HK-2 (cell line): ENCODE data around the gene CAV1.

Source experiments
- DNase-seq: peaks from one replicate; pipeline ENCODE4 v3.0.0-alpha.2; 2018; ENCODE audit not compliant: unreplicated experiment

Gene CAV1

GRCh38 chr7:116557066-116557585 is 32.3 kb downstream of the CAV1 start:
- no peak for DNase-seq

GRCh38 chr7:116557901-116558300 is 33.1 kb downstream of the CAV1 start:
- DNase-seq, result no peak

GRCh38 chr7:116560021-116560970 is 35.5 kb downstream of the CAV1 start:
- DNase-seq, result no peak

DNA sequence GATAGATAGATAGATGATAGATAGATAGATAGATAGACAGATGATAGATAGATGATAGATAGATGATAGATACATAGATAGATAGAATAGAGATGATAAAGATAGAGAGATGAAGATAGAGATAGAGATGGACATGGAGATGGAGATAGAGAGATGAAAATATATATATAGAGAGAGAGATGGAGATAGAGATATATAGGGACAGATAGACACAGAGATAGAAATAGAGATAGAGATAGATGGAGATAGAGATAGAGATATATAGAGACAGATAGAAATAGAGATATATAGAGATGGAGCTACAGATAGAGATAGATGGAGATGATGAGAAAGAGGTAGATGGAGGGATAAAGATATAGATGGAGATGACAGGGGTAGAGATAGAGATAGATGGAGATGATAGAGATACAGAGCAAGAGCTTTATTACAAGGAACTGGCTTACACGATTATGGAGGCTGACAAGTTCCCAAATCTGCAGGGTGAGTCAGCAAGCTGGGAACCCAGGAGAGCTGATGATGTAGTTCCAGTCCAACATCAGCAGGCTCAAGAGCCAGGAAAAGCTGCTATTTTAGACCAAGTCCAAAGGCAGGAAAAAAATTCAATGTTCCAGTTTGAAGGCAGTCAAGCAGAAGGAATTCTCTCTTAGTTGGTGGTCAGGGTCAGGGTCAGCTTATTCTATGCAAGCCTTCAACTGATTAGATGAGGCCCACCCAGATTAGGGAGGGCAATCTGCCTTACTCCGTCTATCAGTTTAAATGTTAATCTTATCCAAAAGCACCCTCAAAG is 37.1 kb downstream of the CAV1 start:
- DNase-seq, result no peak

DNA sequence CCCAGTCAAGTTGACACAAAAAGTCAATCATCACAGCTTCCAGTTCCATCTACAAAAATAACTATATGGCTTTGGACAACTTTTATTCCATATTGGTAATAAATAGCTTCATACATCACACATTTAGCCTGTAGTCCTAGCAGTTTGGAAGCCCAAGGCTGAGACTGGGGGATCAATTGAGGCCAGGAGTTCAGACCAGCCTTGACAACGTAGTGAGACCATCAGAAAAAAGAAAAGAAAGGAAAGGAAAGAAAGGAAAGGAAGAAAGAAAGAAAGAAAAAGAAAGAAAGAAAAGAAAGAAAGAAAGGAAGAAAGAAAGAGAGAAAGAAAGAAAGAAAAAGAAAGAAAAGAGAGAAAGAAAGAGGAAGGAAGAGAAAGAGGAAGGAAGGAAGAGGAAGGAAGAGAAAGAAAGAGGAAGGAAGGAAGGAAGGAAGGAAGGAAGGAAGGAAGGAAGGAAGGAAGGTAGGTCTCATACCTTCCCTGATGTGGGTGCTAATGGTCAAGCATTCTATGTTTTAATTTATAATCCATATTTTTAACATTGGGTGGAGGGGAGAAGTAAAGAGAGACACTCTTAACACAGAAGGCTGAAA is 37.8 kb downstream of the CAV1 start:
- no peak for DNase-seq

DNA sequence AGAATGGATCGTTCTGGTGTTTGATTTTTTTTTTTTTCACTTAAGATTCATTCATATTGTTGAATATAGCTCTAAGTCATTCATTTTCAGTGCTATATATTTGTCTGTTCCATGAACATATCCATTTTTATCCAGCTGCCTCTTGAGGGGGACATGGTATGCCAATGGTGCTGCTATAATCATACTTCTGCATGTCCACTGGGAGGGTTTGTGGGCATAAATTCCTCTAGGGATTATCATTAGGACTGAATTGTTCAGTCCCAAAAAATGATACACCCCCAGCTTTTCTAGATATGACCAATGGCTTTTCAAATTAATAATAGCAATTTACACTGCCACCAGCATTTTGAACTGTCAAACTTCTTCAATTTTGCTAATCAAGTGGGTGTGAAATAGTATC is 41.1 kb downstream of the CAV1 start:
- no peak for DNase-seq

- no peak for DNase-seq
Measured at GRCh38 chr7:116566666-116567065, 41.8 kb downstream of the CAV1 start.

DNA sequence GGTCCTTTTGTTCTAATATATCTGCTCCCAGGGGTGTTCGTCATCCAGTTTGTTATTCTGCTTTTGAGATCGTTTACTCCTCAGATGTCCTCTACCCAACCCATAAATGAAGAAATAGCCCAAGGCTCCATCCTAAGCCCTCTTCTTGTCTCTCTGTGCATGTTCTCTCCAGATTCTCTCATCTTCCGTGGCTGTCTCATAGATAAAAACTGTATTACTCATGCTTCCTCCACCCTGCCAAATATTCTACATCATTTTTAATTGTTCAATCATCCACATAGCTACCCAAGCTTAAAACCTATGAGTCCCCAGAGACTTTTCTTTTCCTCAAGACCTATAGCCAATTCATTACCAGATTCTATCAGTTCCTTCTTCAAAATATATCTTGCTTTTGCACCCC is 44.9 kb downstream of the CAV1 start:
- DNase-seq, result no peak

GRCh38 chr7:116570306-116570705 is 45.5 kb downstream of the CAV1 start:
- no peak for DNase-seq

- DNase-seq, result no peak
Measured at GRCh38 chr7:116571037-116571436, 46.2 kb downstream of the CAV1 start.

DNA sequence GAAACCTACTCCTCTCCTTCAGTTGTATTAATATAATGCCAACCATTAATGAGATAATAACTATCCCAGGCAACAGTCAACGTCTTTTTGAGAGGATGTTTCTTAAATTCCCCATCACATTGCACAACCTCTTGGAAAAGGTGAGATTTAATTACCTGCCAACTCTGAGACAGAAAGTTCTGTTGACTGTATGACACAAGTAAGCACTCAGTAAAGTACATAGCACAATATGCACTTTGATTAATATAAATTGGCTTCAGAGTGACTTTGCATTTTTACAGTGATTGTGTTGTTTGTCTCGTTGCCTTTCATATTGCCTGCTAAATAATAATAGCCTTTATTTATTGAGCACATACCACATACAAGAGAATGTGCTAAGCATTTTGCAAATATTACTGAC is 46.7 kb downstream of the CAV1 start:
- DNase-seq, result no peak

- no peak for DNase-seq
Measured at GRCh38 chr7:116572036-116572435, 47.2 kb downstream of the CAV1 start.

DNA sequence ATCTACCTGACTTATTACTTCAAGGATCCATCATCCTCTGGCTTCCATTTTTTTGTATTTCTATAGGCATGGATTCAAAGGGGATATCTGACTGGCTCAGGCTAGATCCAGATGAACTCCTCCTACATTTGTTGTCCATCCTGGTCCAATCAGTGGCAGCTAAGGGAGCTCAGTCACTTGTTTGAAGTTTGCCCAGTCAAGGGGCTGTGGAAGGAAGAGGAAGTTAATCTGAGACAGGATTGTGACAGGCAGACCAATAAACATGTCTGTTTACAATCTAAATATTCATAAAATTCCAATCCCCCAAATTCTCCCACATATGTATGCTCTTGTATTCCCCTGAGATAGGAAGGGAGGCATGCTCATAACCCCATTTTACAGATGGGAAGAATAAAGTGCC is 48.7 kb downstream of the CAV1 start:
- DNase-seq, result no peak

GRCh38 chr7:116574025-116574822 is 49.4 kb downstream of the CAV1 start:
- DNase-seq, result no peak

GRCh38 chr7:116575853-116576252 is 51.0 kb downstream of the CAV1 start:
- no peak for DNase-seq

GRCh38 chr7:116576350-116577319 is 51.8 kb downstream of the CAV1 start:
- DNase-seq, result peak; percentile 43

DNA sequence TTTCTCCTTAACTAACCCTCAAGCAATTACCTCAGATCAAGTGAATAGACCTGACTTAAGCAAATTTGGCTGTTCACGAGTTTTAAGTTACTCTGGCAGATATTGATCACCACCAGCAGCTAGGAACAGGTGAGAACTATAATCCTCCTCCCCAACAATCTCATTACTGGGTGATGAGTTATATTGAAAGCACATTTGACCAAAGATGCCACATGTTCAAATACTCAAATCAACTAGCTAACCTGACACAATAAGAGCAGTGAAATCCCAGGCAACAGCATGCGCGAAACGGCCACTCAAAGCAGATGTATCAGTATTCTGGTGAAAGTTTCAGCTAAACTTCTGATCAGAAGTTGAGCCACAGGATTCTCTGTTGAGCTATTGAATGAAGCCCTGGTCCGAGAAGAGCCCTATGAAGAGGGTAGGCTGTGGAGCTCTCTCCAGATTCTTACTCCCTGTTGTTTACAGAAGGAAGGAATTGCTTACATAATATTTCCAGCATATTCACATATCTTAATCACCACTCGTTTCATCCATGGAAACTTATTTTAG is 52.6 kb downstream of the CAV1 start:
- DNase-seq, result no peak

GRCh38 chr7:116578526-116578925 is 53.7 kb downstream of the CAV1 start:
- DNase-seq, result no peak

DNA sequence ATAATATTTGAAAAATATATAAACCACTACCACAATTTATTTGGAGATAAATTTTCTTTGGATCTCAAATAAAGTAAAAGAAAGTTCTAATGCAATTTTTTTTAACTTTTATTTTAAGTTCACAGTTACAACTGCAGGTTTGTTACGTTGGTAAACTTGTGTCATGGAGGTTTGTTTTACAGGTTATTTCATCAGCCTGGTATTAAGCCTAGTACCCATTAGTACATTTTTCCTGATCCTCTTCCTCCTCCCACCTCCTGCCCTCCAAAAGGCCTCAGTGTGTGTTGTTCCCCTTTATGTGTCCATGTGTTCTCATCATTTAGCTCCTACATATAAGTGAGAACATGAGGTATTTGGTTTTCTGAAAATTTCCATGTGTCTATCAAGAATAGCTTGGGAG is 54.5 kb downstream of the CAV1 start:
- DNase-seq, result no peak

GRCh38 chr7:116579835-116580234 is 55.0 kb downstream of the CAV1 start:
- no peak for DNase-seq
